Fibroblast of skin of back (primary cell): ENCODE measurements around the gene ZFHX3.

Source experiments
- DNase-seq: peaks from one replicate; pipeline ENCODE4 v3.0.0-alpha.2; 2013

Gene ZFHX3

GRCh38 chr16:72873853-72874252 lies 174.1 kb downstream of the ZFHX3 start:
- no peak for DNase-seq

- DNase-seq, result no peak
These were observed 174.9 kb downstream of the ZFHX3 start for GRCh38 chr16:72873044-72873443.

GRCh38 chr16:72865835-72866234 lies 182.1 kb downstream of the ZFHX3 start:
- no peak for DNase-seq

GRCh38 chr16:72865258-72865657 lies 182.7 kb downstream of the ZFHX3 start:
- DNase-seq, result no peak

GRCh38 chr16:72864130-72864833 lies 183.6 kb downstream of the ZFHX3 start:
- no peak for DNase-seq

- no peak for DNase-seq
These were observed 185.8 kb downstream of the ZFHX3 start for GRCh38 chr16:72862090-72862489.

GRCh38 chr16:72860726-72861562 lies 187.0 kb downstream of the ZFHX3 start:
- no peak for DNase-seq

- no peak for DNase-seq
These were observed 188.3 kb downstream of the ZFHX3 start for GRCh38 chr16:72859581-72859980.

- peak; percentile 19 for DNase-seq
These were observed 189.0 kb downstream of the ZFHX3 start for GRCh38 chr16:72858665-72859493.

GRCh38 chr16:72857834-72858664 lies 189.9 kb downstream of the ZFHX3 start:
- DNase-seq, result no peak

GRCh38 chr16:72856797-72857196 lies 191.1 kb downstream of the ZFHX3 start:
- DNase-seq, result no peak

GRCh38 chr16:72854267-72854959 lies 193.5 kb downstream of the ZFHX3 start:
- no peak for DNase-seq

- no peak for DNase-seq
These were observed 194.2 kb downstream of the ZFHX3 start for GRCh38 chr16:72853575-72854266.

GRCh38 chr16:72852421-72852820 lies 195.5 kb downstream of the ZFHX3 start:
- DNase-seq, result no peak

GRCh38 chr16:72850853-72851252 lies 197.1 kb downstream of the ZFHX3 start:
- peak; percentile 96 for DNase-seq

GRCh38 chr16:72850021-72850420 lies 197.9 kb downstream of the ZFHX3 start:
- DNase-seq, result peak; percentile 18

- DNase-seq, result peak; percentile 99
These were observed 198.9 kb downstream of the ZFHX3 start for GRCh38 chr16:72848759-72849664.

- DNase-seq, result no peak
These were observed 199.9 kb downstream of the ZFHX3 start for GRCh38 chr16:72848028-72848400.

- DNase-seq, result peak; percentile 64
These were observed 200.5 kb downstream of the ZFHX3 start for GRCh38 chr16:72847187-72848027.
